Neural cell (in vitro differentiated cells): ENCODE data around the gene ATP2C2. TPM values are rescaled to one million over a fixed set of nuclear protein-coding genes. Genes with fewer than 3 reads are reported as not detected.

ENCODE experiments used
- H2AFZ ChIP-seq: fragments of 200-600, 300-800 bp; sonication (generic), shearing (Covaris generic); 2 replicates; pipeline ENCODE4 v1.6.0; 2014; ENCODE audit warnings: low read depth, mild to moderate bottlenecking, antibody characterized with exemption, low read length, moderate library complexity
- H3F3A ChIP-seq: fragments of 200-600 bp; shearing (Covaris generic); 2 replicates; pipeline ENCODE4 v1.6.1; 2016; ENCODE audit warnings: mild to moderate bottlenecking, moderate library complexity, mixed read lengths, antibody characterized with exemption, low read length; ENCODE audit not compliant: insufficient read depth, poor library complexity, severe bottlenecking
- H3K27ac ChIP-seq: fragments of 200-600, 300-800 bp; sonication (generic), shearing (Covaris generic); 2 replicates; pipeline ENCODE4 v1.5.1; 2014; ENCODE audit warnings: mild to moderate bottlenecking, low read length, moderate library complexity
- H3K27me3 ChIP-seq: fragments of 300-800, 200-600 bp; sonication (generic), shearing (Covaris generic); 2 replicates; pipeline ENCODE4 v1.6.0; 2014; ENCODE audit warnings: mild to moderate bottlenecking, low read depth, low read length, moderate library complexity; ENCODE audit not compliant: insufficient read depth
- H3K36me3 ChIP-seq: fragments of 300-800, 200-600 bp; sonication (generic), shearing (Covaris generic); 2 replicates; pipeline ENCODE4 v1.5.1; 2014; ENCODE audit warnings: mild to moderate bottlenecking, antibody characterized with exemption, low read length, moderate library complexity; ENCODE audit not compliant: insufficient read depth
- H3K4me2 ChIP-seq: fragments of 300-800, 200-600 bp; sonication (generic), shearing (Covaris generic); 2 replicates; pipeline ENCODE4 v1.6.0; 2014; ENCODE audit warnings: mild to moderate bottlenecking, low read length
- H3K4me3 ChIP-seq: fragments of 300-800, 200-600 bp; sonication (generic), shearing (Covaris generic); 2 replicates; pipeline ENCODE4 v1.5.1; 2014; ENCODE audit warnings: mild to moderate bottlenecking, low read length, moderate library complexity
- H3K79me2 ChIP-seq: fragments of 200-600 bp; shearing (Covaris generic); replicated peaks from 2 replicates; pipeline ENCODE4 v1.6.0; 2014; ENCODE audit warnings: mild to moderate bottlenecking, low read length, moderate library complexity; ENCODE audit not compliant: insufficient read depth
- H3K9ac ChIP-seq: fragments of 300-800, 200-600 bp; sonication (generic), shearing (Covaris generic); 2 replicates; pipeline ENCODE4 v1.6.1; 2016; ENCODE audit warnings: mild to moderate bottlenecking, low read length, mixed read lengths
- H3K9me2 ChIP-seq: fragments of 200-600 bp; shearing (Covaris generic); 2 replicates; pipeline ENCODE4 v1.6.1; 2016; ENCODE audit warnings: mild to moderate bottlenecking, low read length, mixed read lengths; ENCODE audit not compliant: insufficient read depth
- H3K9me3 ChIP-seq: fragments of 200-600, 300-800 bp; sonication (generic), shearing (Covaris generic); 2 replicates; pipeline ENCODE4 v1.6.1; 2016; ENCODE audit warnings: mild to moderate bottlenecking, mixed run types, low read length, moderate library complexity, mixed read lengths
- H4K20me1 ChIP-seq: fragments of 200-600 bp; shearing (Covaris generic); 2 replicates; pipeline ENCODE4 v1.6.1; 2016; ENCODE audit warnings: mild to moderate bottlenecking, mixed run types; ENCODE audit not compliant: insufficient read depth
- EP300 ChIP-seq: fragments of 450-650 bp; conservative IDR thresholded peaks from 2 replicates; pipeline ENCODE4 v1.6.1; 2014; ENCODE audit warnings: antibody characterized with exemption, mild to moderate bottlenecking, moderate library complexity; ENCODE audit not compliant: poor library complexity, severe bottlenecking
- EZH2 ChIP-seq: fragments of 200-600, 300-800 bp; shearing (Covaris generic), sonication (generic); IDR thresholded peaks from 2 replicates; pipeline ENCODE4 v1.6.1; 2014; ENCODE audit warnings: antibody characterized with exemption, low read length, borderline replicate concordance, mild to moderate bottlenecking; ENCODE audit not compliant: insufficient read depth, poor library complexity, severe bottlenecking
- MXI1 ChIP-seq: fragments of 450-650 bp; conservative IDR thresholded peaks from 2 replicates; pipeline ENCODE4 v1.6.1; 2014; ENCODE audit warnings: antibody characterized with exemption, mild to moderate bottlenecking; ENCODE audit not compliant: poor library complexity, severe bottlenecking
- POLR2AphosphoS5 ChIP-seq: IDR thresholded peaks from 2 replicates; pipeline ENCODE4 v1.6.1; 2012
- RAD21 ChIP-seq: fragments of 450-650 bp; conservative IDR thresholded peaks from 2 replicates; pipeline ENCODE4 v1.6.1; 2014; ENCODE audit warnings: antibody characterized with exemption, mild to moderate bottlenecking, moderate library complexity
- SMC3 ChIP-seq: fragments of 450-650 bp; conservative IDR thresholded peaks from 2 replicates; pipeline ENCODE4 v1.6.1; 2014; ENCODE audit warnings: antibody characterized with exemption, mild to moderate bottlenecking, moderate library complexity; ENCODE audit not compliant: poor library complexity
- TAF1 ChIP-seq: IDR thresholded peaks from 2 replicates; pipeline ENCODE4 v1.6.1; 2012; ENCODE audit warnings: low read depth
- polyA plus RNA-seq: library from polyadenylated mRNA; depleted of rRNA; stranded (reverse); fragments of >200 nt; gene quantifications from 2 replicates; pipeline ENCODE4 v1.2.3, GENCODE V29; 2014
- TF ChIP-seq, protein P1 (sequence below): IDR thresholded peaks from 2 replicates; pipeline ENCODE4 v1.6.1; 2012; ENCODE audit warnings: borderline replicate concordance
- TF ChIP-seq, protein P2 (sequence below): fragments of 450-650 bp; IDR thresholded peaks from 2 replicates; pipeline ENCODE4 v1.5.1; 2014; ENCODE audit warnings: antibody characterized with exemption, mild to moderate bottlenecking, moderate library complexity; ENCODE audit not compliant: poor library complexity, severe bottlenecking

ATP2C2 gene
- polyA plus RNA-seq, 1 donor from 2014 or later: not detected

DNA sequence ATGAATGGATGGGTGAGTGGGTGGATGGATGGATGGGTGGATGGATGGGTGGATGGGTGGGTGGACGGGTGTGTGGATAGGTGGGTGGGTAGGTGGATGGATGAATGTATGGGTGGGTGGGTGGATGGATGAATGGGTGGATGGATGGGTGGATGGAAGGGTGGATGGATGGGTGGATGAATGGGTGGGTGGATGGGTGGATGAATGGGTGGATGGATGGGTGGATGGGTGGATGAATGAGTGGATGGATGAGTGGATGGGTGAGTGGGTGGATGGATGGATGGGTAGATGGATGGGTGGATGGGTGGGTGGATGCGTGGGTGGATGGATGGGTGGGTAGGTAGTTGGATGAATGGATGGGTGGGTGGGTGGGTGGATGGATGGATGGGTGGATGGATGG is 13.2 kb upstream of the ATP2C2 start:
- TF ChIP-seq MXI1 (no peak), TAF1 (no peak), POLR2AphosphoS5 (no peak)
- TF ChIP-seq, protein P1, sequence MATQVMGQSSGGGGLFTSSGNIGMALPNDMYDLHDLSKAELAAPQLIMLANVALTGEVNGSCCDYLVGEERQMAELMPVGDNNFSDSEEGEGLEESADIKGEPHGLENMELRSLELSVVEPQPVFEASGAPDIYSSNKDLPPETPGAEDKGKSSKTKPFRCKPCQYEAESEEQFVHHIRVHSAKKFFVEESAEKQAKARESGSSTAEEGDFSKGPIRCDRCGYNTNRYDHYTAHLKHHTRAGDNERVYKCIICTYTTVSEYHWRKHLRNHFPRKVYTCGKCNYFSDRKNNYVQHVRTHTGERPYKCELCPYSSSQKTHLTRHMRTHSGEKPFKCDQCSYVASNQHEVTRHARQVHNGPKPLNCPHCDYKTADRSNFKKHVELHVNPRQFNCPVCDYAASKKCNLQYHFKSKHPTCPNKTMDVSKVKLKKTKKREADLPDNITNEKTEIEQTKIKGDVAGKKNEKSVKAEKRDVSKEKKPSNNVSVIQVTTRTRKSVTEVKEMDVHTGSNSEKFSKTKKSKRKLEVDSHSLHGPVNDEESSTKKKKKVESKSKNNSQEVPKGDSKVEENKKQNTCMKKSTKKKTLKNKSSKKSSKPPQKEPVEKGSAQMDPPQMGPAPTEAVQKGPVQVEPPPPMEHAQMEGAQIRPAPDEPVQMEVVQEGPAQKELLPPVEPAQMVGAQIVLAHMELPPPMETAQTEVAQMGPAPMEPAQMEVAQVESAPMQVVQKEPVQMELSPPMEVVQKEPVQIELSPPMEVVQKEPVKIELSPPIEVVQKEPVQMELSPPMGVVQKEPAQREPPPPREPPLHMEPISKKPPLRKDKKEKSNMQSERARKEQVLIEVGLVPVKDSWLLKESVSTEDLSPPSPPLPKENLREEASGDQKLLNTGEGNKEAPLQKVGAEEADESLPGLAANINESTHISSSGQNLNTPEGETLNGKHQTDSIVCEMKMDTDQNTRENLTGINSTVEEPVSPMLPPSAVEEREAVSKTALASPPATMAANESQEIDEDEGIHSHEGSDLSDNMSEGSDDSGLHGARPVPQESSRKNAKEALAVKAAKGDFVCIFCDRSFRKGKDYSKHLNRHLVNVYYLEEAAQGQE: no peak
- no peak overlapping the region for H3K4me3 ChIP-seq
- H3K36me3 ChIP-seq: no peaks in the 10 kb centered on the region
- H3K79me2 ChIP-seq: no peaks in the 10 kb centered on the region
- no peaks in the 10 kb centered on the region for H3K9me3 ChIP-seq
- no peak overlapping the region for H3K4me2 ChIP-seq
- no peaks in the 10 kb centered on the region for H3K27me3 ChIP-seq
- no peaks in the 10 kb centered on the region for H3K9me2 ChIP-seq
- no peak overlapping the region for H3K9ac ChIP-seq
- H2AFZ ChIP-seq: no peak overlapping the region
- no peak overlapping the region for H3K27ac ChIP-seq
- no peaks in the 10 kb centered on the region for H4K20me1 ChIP-seq
- H3F3A ChIP-seq: no peaks in the 10 kb centered on the region

DNA sequence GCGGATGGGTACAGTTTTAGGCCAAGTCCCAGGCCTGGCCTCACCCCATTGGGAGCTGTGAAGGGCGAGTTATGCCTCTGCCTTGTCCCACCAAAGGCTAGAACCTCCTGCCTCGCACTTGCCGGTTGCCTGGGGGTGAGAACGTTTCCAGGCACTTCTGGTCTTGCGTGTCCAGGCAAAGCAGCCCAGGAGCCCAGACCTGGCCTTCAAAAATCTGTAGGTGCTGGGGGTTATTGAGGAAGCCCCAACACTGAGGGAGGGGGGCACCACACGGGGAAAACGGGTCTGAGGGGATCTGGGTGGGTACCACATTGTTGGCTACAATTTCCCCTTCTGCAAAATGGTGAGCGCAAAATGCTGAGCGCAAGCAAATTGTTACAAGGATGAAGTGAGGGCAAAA is 12.2 kb upstream of the ATP2C2 start:
- Histone ChIP-seq H3K9ac (no peak overlapping the region), H3F3A (no peaks in the 10 kb centered on the region), H3K27ac (no peak overlapping the region), H3K4me2 (no peak overlapping the region), H3K79me2 (no peaks in the 10 kb centered on the region), H4K20me1 (no peaks in the 10 kb centered on the region), H2AFZ (no peak overlapping the region), H3K36me3 (no peaks in the 10 kb centered on the region), H3K9me2 (no peaks in the 10 kb centered on the region), H3K4me3 (no peak overlapping the region), H3K9me3 (no peaks in the 10 kb centered on the region), H3K27me3 (no peaks in the 10 kb centered on the region)
- no peak for TF ChIP-seq TAF1
- no peak for TF ChIP-seq MXI1
- TF ChIP-seq, protein P1: no peak
- TF ChIP-seq POLR2AphosphoS5: no peak
- no peak for TF ChIP-seq RAD21
- no peak for TF ChIP-seq EZH2
- no peak for TF ChIP-seq SMC3
- TF ChIP-seq, protein P2, sequence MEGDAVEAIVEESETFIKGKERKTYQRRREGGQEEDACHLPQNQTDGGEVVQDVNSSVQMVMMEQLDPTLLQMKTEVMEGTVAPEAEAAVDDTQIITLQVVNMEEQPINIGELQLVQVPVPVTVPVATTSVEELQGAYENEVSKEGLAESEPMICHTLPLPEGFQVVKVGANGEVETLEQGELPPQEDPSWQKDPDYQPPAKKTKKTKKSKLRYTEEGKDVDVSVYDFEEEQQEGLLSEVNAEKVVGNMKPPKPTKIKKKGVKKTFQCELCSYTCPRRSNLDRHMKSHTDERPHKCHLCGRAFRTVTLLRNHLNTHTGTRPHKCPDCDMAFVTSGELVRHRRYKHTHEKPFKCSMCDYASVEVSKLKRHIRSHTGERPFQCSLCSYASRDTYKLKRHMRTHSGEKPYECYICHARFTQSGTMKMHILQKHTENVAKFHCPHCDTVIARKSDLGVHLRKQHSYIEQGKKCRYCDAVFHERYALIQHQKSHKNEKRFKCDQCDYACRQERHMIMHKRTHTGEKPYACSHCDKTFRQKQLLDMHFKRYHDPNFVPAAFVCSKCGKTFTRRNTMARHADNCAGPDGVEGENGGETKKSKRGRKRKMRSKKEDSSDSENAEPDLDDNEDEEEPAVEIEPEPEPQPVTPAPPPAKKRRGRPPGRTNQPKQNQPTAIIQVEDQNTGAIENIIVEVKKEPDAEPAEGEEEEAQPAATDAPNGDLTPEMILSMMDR: no peak
- no peak for TF ChIP-seq EP300
